GM19468 (cell line): ENCODE measurements around the gene ABR.

Source experiments
- ATAC-seq: cut with Tn5 transposase; IDR thresholded peaks from one replicate; pipeline ENCODE4 v1.9.1; 2021; ENCODE audit warnings: mild to moderate bottlenecking, moderate library complexity, moderate number of reproducible peaks; ENCODE audit not compliant: unreplicated experiment; ENCODE audit errors: extremely low read depth

ABR gene

GRCh38 chr17:1038459-1039122, 141.2 kb downstream of the ABR start:
- no peak for ATAC-seq

GRCh38 chr17:1037238-1037879, 142.4 kb downstream of the ABR start:
- no peak for ATAC-seq

GRCh38 chr17:1036845-1037237, 142.9 kb downstream of the ABR start:
- ATAC-seq, result no peak

- no peak for ATAC-seq
Observed at GRCh38 chr17:1036171-1036844, 143.5 kb downstream of the ABR start.

GRCh38 chr17:1035546-1036170, 144.1 kb downstream of the ABR start:
- no peak for ATAC-seq

GRCh38 chr17:1034652-1035210, 145.1 kb downstream of the ABR start:
- ATAC-seq, result no peak

- no peak for ATAC-seq
Observed at GRCh38 chr17:1033503-1033902, 146.3 kb downstream of the ABR start.

GRCh38 chr17:1032391-1032790, 147.4 kb downstream of the ABR start:
- no peak for ATAC-seq

- no peak for ATAC-seq
Observed at GRCh38 chr17:1031711-1032110, 148.1 kb downstream of the ABR start.

GRCh38 chr17:1030684-1031532, 148.9 kb downstream of the ABR start:
- ATAC-seq, result no peak

GRCh38 chr17:1029922-1030644, 149.7 kb downstream of the ABR start:
- no peak for ATAC-seq

- no peak for ATAC-seq
Observed at GRCh38 chr17:1029196-1029921, 150.4 kb downstream of the ABR start.

GRCh38 chr17:1027044-1027443, 152.7 kb downstream of the ABR start:
- no peak for ATAC-seq

GRCh38 chr17:1026599-1026975, 153.2 kb downstream of the ABR start:
- no peak for ATAC-seq

GRCh38 chr17:1025733-1026598, 153.8 kb downstream of the ABR start:
- ATAC-seq, result no peak

GRCh38 chr17:1024076-1024475, 155.7 kb downstream of the ABR start:
- no peak for ATAC-seq

GRCh38 chr17:1022278-1023024, 157.3 kb downstream of the ABR start:
- ATAC-seq, result no peak
